Stimulated activated CD8-positive, alpha-beta memory T cell treated with anti-CD3 and anti-CD28 coated beads, Interleukin-15, amount 100 ng/mL, for 4 hours (primary cell): ENCODE measurements around the gene AHSA1.

Experiments
- DNase-seq, 2 donors: peaks; one replicate each; pipeline ENCODE4 v3.0.0-alpha.2; 2020; ENCODE audit warnings: low read depth in 2 of 2

Gene AHSA1

DNA sequence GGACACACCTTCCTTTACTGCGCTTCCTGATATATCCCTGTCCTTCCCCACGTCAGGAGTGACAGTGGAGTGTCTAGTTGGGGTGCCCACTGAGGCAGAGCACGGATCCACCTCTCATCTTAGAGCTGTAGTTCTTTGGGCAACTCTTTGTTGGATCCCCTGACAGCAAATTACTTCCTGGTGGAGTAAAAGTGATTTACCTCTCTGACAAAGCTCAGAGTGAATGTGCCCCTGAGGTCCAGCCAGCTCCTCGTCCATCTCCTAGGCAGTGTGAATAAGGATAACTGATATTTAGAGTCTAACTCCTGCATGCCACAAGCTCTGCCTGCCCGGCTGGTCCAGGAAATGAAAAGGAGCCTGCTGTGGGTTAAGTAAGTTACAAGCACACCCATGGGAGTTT, 16.0 kb downstream of the AHSA1 start:
- DNase-seq = no peak

DNA sequence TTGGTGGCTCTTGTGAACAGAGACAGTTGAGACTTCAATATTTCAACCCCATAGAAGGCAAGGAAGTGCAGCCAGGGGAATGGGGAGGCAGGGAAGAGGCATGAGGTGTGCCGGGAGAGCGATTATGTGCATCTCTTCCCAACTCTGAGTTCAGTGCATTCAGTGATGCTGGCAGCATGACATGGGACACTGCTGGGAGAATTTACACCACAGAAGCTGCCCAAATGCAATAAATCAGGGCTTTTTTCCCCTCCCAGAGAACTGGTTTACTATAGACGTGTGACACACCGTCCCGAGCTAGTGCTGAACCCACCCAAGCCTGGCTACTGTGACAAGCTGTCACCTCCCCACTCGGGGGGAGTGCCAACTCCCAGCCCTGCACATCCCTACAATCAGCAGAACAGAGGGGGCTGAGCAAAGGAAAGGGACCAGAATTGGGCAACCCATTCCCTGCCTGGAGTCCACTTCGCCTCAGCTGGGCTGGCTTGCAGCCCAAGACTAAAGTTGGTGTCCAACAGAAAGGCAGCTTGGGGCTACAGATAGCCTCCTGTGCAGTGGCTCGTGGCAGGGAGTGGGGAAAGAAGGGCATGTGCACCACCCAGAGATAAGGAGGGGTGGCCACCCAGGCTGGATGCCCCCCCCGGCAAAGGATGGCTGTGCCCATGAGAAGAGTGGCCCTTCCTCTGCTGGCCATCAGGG, 16.7 kb downstream of the AHSA1 start:
- no peak for DNase-seq

DNA sequence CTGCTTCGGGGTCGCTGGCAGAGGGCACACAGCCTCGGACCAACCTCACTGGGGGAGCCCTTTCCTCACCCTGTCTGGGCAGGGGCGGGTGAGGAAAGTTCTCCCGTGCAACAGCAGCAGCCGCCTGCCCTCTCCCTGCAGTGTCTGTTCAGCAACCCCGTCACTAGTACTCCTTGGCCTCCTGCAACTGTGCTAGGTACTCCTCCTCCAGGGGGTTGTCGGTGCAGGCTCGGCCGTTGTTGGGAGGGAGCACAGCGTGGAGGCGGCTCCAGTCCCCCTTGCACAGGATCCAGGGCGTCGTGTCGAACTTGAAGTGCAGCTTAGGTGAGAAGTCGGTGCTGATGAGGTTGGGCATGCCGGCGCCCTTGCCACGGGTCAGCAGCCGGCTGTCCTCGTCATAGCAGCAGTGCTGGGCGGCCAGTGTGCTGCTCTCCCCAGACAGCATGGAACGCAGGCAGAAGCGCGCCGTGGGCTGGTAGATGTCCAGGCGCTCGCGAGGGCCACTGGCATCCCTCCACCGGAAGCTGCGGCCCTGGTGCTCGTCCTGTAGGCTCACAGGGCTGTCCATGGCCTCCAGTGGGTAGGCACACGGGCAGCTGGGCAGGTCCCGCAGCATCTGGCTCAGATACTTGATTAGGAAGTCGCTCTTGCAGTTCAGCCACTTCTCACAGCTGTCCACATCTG, 17.7 kb downstream of the AHSA1 start:
- DNase-seq = no peak

DNA sequence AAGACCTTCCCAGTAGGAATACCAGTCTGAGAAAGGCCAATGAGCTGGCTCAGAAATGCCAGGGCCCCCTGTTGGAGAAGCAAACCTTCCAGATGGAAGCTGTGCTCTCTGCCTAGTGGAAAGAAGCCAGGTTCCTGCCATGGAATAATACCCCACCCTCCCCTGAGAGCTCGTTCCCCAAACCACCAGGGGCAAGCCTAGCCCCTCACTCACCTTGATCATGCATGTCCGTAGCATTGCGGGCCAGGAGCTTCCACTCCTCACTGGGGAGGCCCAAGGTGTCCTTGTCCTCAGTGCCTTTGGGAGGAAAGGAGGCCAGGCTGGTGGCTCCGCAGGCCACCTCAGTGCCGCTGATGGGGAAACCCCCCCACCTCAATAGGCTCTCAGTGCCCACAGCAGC, 20.1 kb downstream of the AHSA1 start:
- no peak for DNase-seq

DNA sequence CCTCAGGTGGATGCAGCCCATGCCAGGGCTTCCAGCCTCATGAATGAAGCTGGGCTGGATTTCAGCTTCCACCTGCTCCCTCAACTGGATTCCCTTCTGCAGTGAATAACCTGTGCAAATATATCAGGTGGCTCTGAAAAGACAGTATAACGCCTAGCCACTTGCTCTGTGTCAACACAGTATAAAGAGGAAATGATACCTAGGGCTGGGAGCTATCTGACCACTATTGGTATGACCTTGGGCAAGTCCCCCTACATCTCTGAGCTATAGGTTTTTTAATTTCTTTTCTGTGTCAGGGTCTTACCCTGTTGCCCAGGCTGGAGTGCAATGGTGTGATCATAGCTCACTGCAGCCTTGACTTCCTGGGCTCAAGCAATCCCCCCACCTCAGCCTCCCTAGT, 20.9 kb downstream of the AHSA1 start:
- no peak for DNase-seq

DNA sequence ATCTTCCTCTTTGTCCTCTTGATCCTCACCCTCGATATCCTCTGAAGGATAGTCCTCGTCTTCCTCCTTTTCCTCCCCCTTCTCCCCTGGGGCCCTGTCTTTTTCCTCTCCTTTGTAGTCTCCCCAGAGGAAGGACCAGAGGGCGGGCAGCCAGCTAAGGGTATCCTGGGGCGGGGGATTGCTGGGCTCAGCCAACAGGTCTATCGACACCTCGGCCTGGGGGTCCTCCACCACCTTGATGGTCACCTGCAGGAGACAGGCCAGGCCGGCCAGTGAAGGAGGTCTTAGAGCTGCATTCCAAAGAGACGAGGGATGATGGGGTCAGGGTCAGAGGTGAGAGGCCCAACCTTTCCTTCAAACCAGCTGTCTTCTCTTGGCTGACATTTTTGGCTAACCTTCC, 24.5 kb downstream of the AHSA1 start:
- no peak for DNase-seq

DNA sequence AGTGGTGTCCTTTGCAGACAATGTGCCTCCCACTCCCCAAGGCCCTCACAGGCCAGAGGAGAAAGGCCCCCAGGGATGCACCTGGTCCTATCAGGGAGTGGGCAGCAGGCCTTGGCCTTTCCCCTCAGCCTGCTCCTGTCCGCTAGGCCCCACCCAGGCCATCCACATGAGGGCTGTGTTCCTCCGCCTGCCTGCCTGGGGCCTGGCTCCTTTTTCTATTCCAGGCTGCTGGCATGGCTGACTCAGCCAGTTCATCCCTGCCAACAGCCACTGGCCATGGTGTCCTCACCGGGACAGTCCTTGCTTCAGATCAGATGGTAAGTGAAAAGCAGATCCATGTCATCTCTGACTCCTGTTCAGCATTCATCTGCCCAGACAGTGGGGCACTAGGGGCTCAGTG, 27.4 kb downstream of the AHSA1 start:
- no peak for DNase-seq

DNA sequence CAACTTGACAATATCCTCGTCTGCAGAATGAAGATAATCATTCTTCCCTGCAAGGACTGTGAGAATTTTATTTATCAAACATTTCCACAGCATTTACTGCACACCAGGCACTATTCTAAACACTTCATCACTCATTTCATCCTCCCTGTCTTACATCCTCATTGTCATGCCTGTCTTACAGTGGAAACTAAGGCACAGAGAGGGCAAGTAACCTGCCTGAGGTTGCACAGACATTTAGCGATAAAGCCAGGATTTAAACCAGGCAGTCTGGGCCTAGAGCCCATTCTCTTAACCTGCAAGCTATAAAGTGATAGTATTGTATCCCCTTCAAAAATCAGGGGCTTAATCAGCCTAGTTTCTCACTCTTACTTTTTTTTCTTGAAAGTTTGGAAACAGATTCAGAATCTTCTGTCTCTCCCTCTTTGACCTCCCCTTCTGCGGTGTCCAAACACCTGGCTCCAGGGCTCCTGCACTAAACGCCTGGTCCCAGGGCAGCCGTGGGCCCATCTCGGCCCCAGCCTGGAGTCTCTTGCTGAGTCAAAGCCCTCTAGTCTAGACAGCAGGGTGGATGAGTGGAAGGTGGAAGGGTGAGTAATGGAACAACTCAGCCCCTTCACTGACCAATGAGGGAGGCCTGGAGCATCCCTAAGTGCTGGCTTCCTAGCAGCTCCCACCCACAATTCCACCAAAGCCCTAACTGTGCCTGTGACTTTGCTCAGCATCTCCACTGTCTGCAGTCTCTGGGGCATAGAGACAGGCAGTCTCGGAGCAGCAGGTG, 28.2 kb downstream of the AHSA1 start:
- DNase-seq = no peak

DNA sequence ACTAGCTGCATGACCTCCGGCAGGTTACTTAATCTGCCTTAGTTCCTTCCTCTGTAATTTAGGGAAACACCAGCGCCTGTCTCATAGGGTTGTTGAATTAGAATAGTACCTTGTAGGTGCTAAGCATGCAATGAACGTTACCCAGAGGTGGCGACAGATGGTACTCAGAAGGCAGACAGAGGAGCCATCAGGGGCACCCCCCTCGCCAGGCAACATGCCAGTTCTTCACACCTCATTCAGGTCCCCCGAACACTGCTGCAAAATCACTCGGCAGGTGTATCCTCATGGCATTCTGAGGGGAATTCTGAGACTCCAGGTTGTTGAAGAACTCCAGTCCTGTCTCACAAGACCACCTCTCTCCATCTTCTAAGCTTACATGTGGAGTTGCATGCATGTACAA, 30.7 kb downstream of the AHSA1 start:
- no peak for DNase-seq

DNA sequence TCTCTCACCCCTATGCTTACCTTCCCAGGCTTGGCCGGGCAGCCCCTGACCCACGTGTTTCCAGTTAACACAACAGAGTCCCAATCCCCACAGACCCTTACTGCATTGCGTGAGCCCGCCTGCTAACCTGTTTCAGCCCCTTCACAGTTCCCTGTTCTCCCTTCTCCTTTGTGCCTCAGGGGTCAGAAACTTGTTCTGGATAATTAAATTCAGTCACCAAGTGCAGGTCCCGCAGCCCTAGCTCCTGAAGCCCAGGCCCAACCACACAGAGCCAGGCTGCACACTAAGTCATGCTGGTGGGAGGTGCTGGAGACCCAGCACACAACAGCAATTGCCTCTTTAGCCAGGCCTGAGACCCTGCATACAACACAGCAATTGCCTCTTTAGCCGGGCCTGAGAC, 31.1 kb downstream of the AHSA1 start:
- no peak for DNase-seq

DNA sequence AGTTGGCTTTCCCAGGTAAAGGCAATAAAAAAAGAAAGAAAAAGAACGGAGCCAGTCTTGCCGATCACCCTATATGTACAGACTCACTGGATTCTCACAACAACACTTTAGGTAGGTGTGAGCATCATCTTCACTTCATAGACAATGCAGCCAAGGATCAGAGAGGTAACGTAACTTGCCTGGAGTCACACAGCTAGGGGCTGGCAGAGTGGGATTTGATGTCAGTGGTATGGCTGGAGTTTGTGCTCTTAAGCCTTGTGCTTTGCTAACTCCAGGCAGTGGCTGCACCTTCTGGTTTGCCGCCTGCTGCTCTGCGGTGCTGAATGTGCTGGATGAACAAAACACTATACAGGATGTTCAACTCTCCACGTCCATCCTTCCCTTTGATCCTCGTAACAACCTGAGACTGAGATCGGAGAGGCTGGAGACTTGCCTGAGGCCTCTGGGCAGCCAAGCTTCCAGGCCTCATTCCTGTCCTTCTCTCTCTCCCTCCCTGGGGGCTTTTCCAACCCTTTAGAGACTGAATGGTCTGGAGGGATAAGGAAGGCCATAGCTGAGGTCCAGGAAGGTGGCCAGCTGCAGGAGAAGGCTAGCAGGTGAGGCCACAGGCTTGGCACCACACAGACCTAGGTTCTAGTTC, 32.6 kb downstream of the AHSA1 start:
- DNase-seq = no peak

DNA sequence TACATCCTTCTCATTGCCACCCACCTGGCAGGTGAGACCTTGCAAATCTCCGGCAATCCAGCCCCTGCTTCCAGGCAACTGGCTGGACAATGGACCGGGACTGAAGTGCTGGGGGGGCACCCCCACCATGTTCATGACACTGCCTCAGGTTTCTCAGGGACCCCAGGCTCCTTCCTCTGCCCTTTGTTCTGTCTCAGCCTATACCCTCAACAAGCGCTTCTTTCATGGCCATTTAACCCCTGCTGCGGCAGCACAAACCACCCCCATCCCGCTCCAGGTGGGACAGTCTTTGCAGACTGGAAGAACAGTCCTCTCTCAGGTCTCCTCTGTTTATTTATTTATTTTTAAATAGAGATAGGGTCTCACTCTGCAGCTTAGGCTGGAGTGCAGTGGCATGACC, 33.2 kb downstream of the AHSA1 start:
- DNase-seq = no peak

DNA sequence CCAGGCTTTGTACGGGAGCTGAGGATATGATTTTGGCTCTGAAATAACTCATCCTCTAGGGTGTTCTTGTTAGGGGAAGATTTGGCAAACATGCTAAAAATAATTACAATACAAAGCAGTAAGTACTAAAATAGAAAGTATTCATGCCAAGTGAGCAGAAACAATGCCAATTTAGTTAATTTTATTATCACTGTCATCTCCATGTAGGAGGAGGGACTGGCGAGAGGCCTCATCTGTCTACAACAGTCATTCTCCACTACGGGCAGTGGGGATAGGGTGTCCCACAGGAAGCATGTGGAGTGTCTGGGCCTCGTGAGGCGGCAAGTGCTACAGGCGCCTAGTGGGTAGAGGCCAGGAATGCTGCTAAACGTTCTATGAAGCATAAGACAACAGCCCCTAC, 37.4 kb downstream of the AHSA1 start:
- no peak for DNase-seq

DNA sequence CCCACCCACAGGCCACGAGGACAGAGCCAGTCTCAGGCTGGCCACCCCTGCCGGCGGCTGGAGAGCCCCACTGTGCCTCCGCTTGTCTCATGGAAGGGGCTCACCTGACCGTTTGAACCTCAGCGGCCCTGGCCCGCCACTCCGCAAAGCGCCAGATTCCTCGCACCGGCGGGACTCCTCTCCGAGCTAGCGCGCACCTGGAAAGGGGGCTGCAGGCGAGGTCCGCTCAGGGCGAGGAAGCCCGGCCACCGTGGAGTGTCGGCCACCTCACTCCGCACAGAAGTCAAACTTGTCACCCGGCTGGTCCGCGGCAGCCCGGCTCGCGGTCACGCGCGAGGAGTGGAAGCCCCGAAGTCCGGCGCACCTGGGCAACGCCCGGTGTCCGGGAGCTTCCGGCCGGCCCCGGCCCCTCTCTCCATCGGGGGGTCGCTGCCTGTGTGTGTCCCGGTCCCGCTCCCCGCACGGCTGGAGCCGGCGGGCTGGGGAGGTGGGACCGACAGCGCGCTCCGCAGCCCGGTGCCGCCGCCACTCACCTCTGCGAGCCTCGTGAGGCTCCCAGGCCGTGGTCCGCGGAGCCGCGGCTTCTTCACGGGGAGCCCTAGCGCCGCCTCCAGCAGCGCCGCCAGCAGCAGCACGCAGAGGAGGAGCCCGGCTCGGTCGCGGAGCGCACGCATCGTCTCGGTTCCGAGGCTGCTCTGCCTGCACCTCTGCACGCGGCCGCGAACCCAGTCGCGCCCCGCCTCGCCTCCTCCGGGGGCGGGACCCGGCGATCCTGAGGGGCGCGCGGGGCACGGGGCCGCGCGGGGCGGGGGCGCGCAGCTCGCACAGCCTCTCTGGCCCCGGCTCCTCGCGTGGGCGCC, 40.5 kb downstream of the AHSA1 start, which contains the start of gene ISM2:
TSS of gene ISM2 (minus strand) at position 697 of the 860 bp plus-strand sequence. CDS start at position 674, 23 bp downstream.
- peak in 1 of 2 donors; percentile 21 for DNase-seq

DNA sequence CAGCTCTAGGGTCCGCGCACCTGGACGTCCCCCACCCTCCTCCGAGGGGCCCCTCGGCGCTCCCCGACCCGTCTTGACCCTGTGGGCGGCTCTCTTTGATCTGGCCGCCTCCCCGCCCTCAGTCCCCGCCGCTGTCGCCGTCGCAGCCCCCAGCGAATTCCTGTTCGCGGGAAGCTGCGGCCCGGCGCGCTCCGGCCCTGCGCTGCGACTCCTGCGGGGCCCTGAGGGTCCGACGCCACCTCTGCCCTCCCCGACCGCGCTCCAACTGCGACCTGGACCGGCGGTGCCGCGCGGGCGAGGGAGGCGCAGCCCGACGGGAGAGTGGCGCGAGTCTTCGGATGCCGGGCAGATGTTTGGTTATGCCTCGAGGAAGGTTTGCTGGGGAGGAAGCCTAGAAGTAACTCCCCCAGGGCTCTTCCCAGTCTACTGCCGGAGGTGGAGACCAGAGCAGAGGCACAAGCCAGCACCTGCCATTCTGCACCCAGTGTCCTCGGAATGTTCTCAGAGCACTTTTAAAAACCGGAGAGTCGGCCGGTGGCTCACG, 41.2 kb downstream of the AHSA1 start:
- DNase-seq = no peak

DNA sequence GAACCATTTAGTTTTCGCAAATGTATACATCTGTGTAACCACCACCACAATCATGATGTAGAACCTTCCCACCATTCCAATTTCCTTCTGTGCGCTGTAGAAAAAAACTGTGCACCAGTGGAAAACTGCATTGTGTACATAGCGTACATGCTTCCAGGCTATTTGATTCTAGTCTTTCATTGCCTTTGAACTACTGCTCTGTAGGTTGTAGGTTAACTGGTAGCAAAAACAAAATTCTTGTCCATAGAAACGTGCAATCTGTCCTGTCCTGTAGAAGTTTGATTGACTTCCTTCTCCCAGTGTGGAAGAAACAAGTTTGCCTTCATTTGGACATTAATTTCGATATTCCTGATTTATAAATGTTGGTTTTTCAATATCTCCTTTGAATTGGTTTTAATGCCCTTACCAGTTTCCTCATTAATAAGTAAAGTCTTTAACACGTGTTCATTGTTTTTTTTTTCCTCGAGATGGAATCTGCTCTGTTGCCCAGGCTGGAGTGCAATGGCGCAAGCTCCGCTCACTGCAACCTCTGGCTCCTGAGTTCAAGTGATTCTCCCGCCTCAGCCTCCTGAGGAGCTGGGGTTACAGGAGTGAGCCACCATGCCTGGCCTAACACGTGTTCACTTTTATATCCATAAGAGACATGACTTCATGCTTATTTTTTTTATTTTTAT, 44.4 kb downstream of the AHSA1 start:
- DNase-seq = no peak

DNA sequence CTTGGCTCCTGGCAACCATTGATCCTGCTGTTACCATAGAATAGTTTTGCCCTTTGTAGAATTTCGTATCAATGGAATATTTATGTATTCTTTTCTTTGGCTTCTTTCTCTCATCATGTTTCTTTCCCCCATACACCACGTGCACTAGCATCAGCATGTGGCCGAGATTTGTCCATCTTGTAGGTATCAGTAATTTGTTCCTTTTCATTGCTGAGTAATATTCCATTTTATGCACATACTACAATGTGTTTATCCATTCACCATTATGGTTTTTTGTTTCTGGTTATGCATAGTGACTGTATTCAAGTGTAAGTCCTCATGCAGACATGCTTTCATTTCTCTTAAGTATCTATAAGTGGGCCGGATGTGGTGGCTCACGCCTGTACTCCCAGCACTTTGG, 45.2 kb downstream of the AHSA1 start:
- DNase-seq = no peak

DNA sequence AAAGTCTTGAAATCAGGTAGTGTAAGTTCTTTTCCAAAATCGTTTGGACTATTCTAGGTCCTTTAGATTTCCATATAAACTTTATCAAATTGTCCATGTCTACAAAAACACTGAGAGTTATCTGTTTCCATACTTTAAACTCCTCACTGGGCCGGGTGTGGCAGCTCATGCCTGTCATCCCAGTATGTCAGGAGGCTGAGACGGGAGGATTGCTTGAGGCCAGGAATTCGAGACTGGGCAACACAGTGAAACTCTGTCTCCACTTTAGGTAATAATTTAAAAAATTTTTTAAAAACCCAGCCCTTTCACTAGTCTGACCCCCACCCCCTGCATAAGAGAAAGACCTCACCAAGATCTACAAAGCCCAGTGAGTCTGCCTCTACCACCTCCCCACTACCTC, 47.1 kb downstream of the AHSA1 start:
- no peak for DNase-seq

DNA sequence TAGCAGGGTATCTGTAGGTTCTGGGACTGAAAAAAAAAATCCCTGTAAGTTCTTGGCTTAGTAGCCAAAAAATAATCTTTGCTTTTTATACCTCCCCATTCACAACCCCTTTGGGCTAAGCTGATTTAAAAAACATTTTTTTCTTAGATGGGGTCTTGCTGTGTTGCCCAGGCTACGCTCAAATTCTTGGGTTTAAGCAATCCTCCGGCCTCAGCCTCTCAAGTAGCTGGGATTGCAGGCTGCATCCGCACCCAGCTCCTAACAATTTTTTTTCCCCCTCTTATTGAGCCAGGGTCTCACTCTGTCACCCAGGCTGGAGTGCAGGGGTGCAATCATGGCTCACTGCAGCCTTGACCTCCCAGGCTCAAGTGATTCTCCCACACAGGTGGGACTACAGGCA, 49.9 kb downstream of the AHSA1 start:
- no peak for DNase-seq

DNA sequence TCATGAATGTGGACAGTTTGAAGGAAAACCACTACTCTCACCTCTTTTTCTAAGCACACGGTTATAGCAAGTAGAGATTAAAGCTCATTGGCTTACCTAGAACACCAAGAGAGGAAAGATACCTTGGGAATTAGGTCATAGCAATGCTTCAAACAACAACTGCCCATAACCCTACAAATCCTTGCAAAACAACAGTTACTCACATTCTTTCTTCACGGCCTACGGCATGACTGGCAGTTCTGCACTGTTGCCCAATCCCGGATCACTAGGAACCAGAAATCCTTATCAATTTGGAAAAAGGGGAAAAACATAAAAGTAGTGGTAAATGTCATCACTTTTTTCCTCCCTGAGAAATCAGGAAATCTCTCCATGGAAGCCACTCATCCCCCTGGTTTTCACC, 50.4 kb downstream of the AHSA1 start:
- DNase-seq = no peak

DNA sequence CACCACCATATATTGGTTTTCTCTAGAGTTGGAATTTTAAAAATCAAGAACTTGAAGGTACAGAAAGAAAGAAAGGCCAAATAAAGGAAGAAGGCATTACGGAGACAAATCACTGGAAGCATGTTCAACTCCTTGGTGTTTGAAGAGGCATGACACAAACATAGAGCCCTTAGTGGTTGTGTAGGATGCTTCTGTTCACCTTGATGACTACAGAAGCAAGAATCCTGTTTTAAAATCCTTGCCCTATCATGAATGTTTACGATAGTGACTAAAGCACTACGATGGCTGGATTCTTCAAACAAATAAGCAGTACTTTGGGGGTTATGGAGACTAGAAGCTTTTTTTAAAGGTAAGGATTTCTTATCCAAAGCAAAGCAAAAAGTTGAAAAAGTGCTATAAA, 51.0 kb downstream of the AHSA1 start:
- DNase-seq = no peak
